ENCODE measurements around the gene LOXHD1.

Gene LOXHD1

GRCh38 chr18:46506974-46507586, 149.9 kb downstream of the LOXHD1 start:
- ATAC-seq (ENCODE audit: insufficient read depth, low read depth) (no peak), DNase-seq (no peak)
- peaks cover 3% of the 10 kb centered on the region; the same call in 1 of the 2 replicates for H4K20me1 ChIP-seq (ENCODE audit: insufficient read depth, low read length)
- H3K79me2 ChIP-seq (ENCODE audit: insufficient read depth, low read length) = no peaks in the 10 kb centered on the region
- no peak overlapping the region for H2AFZ ChIP-seq (ENCODE audit: low read depth, low read length)
- H3K9ac ChIP-seq (ENCODE audit: low read depth, low read length) = no peak overlapping the region
- no peaks in the 10 kb centered on the region for H3K4me1 ChIP-seq (ENCODE audit: insufficient read depth, low read length)
- H3K36me3 ChIP-seq (ENCODE audit: insufficient read depth, low read length) = no peaks in the 10 kb centered on the region
- H3K4me3 ChIP-seq (ENCODE audit: low read depth in 1 of 2, low read length in 2 of 2) = no peak overlapping the region
- no peak overlapping the region for H3K4me2 ChIP-seq (ENCODE audit: insufficient read depth, low read length)
- no peaks in the 10 kb centered on the region for H3K9me3 ChIP-seq (ENCODE audit: insufficient read depth, low read length, severe bottlenecking)
- TF ChIP-seq CTCF (IDR thresholded peaks at IDR 0.05; ENCODE audit: borderline replicate concordance, extremely low read depth, low read length, poor library complexity, severe bottlenecking) = no peak
- TF ChIP-seq EZH2 (IDR thresholded peaks at IDR 0.05; ENCODE audit: borderline replicate concordance, low read depth, low read length, severe bottlenecking) = no peak
- no peak overlapping the region for H3K27ac ChIP-seq (ENCODE audit: low read length)
- H3K27me3 ChIP-seq (ENCODE audit: insufficient read depth, low read length, poor library complexity) = peaks cover 11% of the 10 kb centered on the region

GRCh38 chr18:46502444-46502843, 154.6 kb downstream of the LOXHD1 start:
- Histone ChIP-seq H3K79me2 (ENCODE audit: insufficient read depth, low read length) (no peaks in the 10 kb centered on the region), H3K4me3 (ENCODE audit: low read depth in 1 of 2, low read length in 2 of 2) (no peak overlapping the region), H3K27ac (ENCODE audit: low read length) (no peak overlapping the region), H3K9me3 (ENCODE audit: insufficient read depth, low read length, severe bottlenecking) (no peaks in the 10 kb centered on the region), H2AFZ (ENCODE audit: low read depth, low read length) (no peak overlapping the region), H3K4me1 (ENCODE audit: insufficient read depth, low read length) (no peaks in the 10 kb centered on the region), H3K4me2 (ENCODE audit: insufficient read depth, low read length) (no peak overlapping the region), H3K36me3 (ENCODE audit: insufficient read depth, low read length) (no peaks in the 10 kb centered on the region), H3K9ac (ENCODE audit: low read depth, low read length) (no peak overlapping the region), H3K27me3 (ENCODE audit: insufficient read depth, low read length, poor library complexity) (no peaks in the 10 kb centered on the region), H4K20me1 (ENCODE audit: insufficient read depth, low read length) (no peaks in the 10 kb centered on the region; the same call in 1 of the 2 replicates)
- TF ChIP-seq EZH2 (IDR thresholded peaks at IDR 0.05; ENCODE audit: borderline replicate concordance, low read depth, low read length, severe bottlenecking) (no peak), CTCF (IDR thresholded peaks at IDR 0.05; ENCODE audit: borderline replicate concordance, extremely low read depth, low read length, poor library complexity, severe bottlenecking) (no peak)
- peak; percentile 60 for DNase-seq
- ATAC-seq (ENCODE audit: insufficient read depth, low read depth) = peak; percentile 87

DNA sequence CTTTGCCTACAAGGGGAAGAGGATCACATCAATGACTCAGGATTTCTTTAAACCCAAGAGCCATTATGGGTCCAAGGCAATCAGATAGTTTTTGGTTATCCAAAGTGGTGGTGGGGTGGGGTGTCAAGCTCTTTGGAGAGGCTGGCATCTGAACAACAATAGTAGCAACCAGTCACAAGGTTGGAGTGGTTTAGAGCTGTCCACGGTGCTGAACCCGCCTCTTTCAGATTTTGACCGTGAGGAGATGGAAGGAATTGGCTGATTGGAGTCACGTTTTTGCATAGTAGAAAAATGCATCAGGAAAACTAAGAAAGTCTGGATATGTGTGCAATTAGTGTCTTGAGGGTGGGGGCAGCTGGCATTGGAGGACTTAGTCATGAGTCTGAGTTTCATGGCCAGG, 159.9 kb downstream of the LOXHD1 start:
- Histone ChIP-seq H2AFZ (ENCODE audit: low read depth, low read length) (no peak overlapping the region), H3K4me1 (ENCODE audit: insufficient read depth, low read length) (no peaks in the 10 kb centered on the region), H3K9ac (ENCODE audit: low read depth, low read length) (no peak overlapping the region), H3K27ac (ENCODE audit: low read length) (no peak overlapping the region), H3K9me3 (ENCODE audit: insufficient read depth, low read length, severe bottlenecking) (no peaks in the 10 kb centered on the region), H3K36me3 (ENCODE audit: insufficient read depth, low read length) (no peaks in the 10 kb centered on the region), H3K4me2 (ENCODE audit: insufficient read depth, low read length) (no peak overlapping the region), H3K27me3 (ENCODE audit: insufficient read depth, low read length, poor library complexity) (no peaks in the 10 kb centered on the region), H3K79me2 (ENCODE audit: insufficient read depth, low read length) (no peaks in the 10 kb centered on the region), H4K20me1 (ENCODE audit: insufficient read depth, low read length) (no peaks in the 10 kb centered on the region), H3K4me3 (ENCODE audit: low read depth in 1 of 2, low read length in 2 of 2) (no peak overlapping the region)
- ATAC-seq (ENCODE audit: insufficient read depth, low read depth) (peak; percentile 89), DNase-seq (peak; percentile 79)
- TF ChIP-seq CTCF (IDR thresholded peaks at IDR 0.05; ENCODE audit: borderline replicate concordance, extremely low read depth, low read length, poor library complexity, severe bottlenecking) (no peak), EZH2 (IDR thresholded peaks at IDR 0.05; ENCODE audit: borderline replicate concordance, low read depth, low read length, severe bottlenecking) (no peak)
